Glomerular visceral epithelial cell (primary cell): Measurements from ENCODE around the gene BAIAP2L2.

ENCODE experiments used
- DNase-seq: peaks from one replicate; pipeline ENCODE4 v3.0.0-alpha.2; 2016; ENCODE audit errors: extremely low spot score

Gene BAIAP2L2

DNA sequence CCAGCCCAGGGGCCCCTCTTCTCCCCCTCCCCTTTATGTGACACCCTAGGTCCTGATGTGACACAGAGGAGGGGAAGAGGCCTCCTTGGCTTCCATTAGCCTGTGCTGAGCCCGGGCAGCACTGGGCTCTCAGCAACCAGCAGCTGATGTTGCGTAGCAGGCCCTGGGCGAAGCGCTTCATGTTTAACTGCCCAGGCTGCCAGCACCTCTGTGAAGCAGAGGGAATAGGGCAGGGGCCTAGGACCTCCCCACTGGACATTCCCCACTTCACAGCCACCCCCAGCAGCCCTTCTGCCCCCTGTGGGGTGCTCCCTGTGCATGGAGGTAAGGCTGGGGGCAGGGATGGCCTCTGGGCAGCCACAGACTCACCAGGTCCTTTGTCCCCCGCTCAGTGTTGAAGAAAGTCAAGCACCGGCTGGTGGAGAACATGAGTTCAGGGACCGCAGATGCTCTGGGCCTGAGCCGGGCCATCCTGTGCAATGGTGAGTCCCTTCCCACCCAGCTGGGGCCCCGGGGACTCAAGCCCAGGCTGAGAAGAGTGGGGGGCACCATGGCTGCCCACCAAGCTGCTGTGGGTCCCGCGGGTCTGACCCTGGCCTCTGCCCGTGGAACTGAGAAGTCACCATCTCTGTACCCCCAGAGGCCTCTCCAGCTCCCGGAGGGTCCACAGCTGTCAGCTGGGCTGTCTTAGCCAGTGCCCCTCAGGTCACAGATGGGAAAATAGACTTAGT lies 41.7 kb downstream of the BAIAP2L2 start:
- DNase-seq = no peak

DNA sequence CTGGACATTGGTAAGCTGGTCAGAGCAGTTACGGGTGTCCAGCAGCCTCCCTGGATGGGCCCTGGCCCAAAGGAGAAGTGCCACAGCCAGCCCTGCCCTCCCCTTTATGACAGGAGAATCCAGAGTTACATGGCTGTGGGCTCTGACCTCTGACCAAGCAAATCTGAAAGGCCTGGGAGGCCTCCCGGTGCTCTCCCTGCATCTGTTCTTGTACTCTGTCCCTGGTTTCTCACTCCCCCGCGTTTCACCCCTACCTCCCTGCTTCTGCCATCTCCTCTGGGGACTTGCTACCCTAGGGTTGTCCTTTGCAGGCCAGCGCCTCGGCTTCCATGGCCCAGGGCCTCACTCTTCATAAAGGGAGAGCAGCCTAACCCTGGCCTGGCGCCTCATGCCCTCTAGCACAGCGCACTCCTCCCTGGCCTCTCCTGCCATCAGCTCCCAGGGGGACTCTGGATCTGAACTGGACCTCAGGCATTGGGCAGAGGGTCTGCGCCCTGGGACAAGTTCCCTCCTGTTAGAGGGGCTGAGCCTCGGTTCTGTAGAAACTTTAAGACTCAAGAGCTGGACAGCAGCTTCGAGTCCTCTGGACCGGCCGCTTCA lies 42.6 kb downstream of the BAIAP2L2 start:
- no peak for DNase-seq

DNA sequence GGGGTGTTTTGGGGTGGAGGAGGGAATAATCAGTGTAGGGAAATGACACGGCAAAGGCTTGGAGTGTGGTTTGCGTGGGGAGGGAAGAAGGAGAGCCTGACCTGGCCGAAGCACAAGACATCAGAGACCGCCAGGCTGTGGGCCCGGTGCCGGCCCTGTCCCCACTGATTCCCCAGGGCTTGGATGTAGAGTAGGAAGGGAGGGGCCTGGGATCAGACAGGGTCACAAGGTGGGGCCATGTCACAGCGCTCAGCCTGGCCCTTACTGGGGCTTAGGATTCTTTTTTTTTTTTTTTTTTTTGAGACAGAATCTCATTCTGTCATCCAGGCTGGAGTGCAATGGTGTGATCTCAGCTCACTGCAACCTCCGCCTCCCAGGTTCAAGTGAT lies 43.5 kb downstream of the BAIAP2L2 start:
- no peak for DNase-seq

DNA sequence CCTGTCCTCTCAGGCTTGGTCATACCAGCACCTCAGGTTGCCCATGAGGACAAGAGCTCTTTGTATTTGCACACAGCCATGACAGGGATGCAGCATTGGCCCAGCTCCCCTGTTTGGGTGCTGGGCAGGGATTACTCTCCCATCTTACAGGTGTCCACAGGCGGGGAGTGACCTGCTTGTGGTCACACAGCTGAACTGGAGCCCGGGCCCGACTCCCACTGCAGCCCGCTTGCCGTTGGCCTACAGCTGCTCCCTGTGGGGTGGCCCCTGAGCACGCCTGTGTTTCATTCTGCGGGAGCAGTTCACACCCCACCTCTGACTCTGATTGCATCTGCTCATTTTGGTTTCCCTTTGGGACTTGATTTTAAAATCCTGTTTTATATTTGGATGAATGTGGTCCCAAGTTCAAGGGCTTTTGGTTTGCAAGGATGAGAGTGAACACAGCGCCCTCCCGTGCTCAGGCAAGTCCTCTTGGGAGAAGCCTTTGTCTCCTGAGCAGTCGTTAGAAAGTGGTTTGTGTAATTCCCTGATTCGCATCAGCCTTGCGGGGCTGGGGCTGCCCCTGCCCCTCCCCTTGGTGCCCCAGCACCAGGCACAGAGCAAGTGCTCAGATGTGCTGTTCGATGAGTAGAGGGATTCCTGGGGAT lies 44.0 kb downstream of the BAIAP2L2 start:
- DNase-seq = no peak

DNA sequence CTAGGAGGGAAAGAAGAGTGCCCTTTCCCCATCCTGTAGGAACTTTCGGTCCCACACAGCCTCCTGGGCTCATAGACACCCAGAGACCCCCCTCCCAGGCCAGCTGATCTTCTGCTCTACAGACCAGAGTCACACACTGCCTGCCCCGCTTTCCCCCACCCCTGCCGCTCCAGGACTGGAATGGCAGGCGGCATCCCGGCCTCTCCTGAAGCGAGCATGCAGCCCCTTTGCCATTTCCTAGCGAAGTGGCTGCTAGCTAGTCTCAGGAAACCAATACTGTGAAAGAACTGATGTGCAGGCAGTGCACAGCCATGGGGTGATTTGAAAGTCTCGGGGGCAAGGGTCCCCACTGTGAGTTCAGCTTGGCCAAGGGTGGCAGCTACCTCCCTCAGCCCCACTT lies 44.9 kb downstream of the BAIAP2L2 start:
- no peak for DNase-seq

DNA sequence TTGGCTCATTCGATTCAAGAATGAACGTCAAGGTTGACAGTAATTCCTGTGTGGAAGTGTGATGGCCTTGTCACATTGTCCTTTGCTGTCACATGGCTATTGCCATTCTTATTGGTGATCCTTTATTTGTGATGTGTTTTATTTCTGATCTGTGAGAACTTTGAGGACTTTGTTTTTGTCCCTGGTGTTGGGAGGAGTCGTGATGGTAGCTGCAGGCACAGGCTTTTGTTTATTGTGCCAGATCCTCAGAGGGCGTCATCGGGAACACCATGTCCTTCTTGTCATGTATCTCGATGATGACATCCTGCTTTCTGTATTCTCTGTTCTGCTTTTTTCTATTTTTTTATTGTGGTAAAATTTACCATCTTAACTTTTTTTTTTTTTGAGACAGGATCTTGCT lies 47.7 kb downstream of the BAIAP2L2 start:
- DNase-seq = no peak

DNA sequence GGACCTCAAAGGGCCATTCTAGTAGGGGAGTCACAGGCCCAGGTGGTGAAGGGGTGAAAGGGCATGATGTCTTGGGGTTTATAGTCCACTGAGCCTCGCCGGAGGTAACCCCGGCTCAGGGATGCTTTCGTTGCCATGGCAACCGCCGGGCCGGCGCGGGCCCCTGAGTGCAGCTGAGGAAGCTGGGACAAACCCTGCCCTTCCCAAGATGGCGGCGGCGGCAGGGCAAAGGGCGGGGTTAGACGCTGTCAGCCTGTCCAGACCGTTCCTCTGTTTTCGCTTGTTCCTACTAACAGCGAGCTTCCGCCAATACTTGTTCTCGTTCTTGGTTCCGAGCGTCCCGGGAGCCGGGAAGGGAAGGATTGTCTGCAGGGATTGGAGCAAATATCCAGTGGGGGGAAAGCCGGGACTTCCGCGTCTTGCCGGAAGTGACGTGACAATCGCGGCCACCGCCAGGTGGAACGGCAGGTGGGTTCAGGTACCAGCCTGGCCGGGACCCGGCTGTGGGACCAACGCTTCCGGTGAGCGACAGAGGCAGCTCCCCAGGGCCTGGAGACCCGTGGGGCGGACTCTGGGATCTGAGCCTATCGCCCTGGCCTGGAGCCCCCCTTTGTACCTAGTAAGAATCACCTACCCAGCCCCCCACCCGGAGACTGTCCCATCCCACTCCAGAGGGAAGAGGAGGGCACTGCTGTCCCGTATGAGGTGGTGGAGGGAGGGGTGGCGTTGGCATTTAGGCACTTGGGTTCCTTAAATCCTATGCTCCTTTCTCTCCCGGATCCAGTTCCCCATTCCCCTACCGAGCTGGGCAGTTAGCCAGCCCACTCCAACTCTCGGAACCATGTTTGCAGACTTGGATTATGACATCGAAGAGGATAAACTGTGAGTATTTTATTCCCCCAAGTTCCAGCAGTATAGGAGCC lies 53.3 kb downstream of the BAIAP2L2 start, which contains the start of gene PICK1:
Gene PICK1 (plus strand): TSS at position 436 of the 923 bp plus-strand sequence. CDS start 406 bp downstream, at position 842.
- peak; percentile 90 for DNase-seq

DNA sequence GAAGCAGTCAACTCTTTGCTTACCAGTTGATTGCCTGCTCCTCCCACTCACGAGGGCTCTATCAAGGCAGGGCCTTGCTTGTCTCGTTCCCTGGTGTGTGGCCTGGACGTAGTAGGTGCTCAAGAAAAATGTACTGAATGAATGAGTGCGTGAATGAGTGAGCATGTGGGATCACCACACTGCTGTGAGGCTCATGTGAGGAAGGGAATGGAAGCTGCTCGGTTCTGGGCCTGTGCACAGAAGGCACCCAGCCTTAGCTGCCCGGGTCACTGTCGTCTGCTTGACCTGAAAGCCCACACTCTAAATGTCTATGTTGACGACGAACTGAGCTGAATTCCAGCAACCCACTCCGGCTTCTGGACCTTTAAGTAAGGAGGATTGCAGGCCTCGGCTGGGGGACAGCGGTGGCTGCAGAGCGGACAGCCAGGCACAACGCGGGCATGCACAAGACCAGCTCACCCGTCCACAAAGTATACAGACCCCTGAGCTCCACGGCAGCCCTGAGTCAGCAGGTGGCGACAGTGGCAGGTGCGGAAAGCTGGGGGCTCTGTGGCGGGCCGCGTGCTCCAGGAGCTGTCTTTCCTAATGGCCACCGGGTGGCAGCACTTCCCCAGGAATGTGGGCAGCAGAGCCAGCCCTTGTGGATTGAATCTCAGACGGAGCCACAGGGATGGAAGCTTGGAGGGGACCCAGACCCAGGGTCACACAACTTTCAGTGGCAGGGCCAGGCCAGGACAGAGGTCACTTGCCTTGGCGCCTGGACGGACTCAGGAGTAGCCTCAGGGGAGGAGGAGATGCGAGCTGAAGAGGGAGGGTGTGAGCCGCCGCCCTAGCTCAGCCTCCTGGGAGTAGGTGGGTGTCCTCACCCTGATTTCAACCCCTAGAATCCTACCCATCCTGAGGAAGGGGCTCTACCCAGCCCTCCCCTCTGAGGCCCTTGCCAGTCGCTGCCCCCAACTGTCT lies 58.3 kb downstream of the BAIAP2L2 start:
- peak; percentile 82 for DNase-seq

DNA sequence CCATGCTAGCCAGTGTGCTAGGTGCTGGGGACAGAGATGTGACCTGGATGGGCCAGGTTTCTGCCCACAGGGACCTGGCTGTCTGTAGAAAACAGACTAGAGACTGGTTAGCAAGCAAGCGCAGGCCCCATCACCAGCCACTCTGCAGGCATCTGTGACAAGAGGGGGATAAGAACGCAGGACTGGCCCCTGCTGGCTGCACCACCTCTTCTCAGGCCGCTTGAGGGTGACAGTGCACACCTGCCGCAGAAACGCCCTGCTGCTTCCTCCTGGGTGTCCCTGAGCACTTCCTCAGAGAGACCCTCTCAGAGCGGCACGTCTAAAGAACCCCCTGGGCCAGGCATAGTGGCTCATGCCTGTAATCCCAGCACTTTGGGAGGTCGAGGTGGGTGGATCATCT lies 59.2 kb downstream of the BAIAP2L2 start:
- DNase-seq = no peak

DNA sequence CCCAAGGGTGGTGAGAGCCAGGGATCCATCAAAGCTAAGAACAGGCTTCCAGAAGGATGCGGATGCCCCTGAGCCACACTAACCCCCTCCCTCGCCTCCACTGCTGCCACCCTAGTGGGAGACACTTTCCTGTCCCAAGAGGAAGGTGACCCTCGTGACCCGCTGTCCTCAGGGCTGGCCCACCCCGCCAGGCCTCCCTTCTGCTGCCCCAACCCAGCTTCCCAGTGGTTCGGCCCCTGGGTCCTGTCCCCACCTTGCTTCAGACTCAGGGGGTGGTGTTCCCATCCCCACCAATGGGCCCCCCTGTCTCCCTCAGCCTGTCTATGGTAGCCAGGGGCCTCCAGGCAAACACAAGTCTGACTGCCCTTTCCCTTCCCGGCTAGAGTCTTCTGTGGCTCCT lies 59.8 kb downstream of the BAIAP2L2 start:
- no peak for DNase-seq

DNA sequence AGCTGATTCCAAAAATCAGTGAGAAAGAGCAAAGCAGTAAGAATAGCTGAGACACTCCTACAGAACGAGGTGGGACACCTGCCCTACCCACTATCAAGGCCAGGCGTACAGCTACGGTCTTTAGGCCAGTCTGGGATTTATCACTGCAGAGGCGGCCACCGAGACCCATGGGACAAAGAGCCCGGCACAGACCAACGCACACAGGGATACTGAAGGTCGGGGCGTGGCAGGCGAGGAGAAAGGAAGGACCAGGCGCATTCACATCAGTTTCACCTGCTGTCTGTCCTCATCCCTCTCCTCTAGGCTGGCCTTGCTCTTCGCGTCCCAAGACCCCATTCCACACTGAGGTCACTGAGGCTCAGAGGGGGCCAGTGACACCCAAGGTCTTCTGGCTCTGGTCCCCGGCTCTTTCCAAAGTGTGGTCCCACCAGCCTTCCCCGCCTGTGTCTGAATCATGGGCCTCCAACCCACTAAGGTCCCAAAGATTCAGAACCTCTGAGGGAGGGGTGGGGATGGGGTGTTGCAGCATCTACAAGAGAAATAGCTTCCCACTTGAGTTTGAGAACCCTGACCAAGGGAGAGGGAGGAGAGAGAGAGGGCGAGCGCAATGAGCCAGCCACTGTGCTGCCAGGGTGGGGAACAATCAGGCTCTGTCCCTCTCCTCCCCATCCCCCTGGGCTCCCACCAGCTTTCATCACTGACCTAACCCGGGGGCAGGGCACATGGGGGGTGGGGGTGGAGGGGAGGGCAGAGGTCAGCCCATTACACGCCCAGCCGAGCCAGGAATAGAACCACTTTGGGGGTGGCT lies 60.5 kb downstream of the BAIAP2L2 start:
- DNase-seq = no peak

DNA sequence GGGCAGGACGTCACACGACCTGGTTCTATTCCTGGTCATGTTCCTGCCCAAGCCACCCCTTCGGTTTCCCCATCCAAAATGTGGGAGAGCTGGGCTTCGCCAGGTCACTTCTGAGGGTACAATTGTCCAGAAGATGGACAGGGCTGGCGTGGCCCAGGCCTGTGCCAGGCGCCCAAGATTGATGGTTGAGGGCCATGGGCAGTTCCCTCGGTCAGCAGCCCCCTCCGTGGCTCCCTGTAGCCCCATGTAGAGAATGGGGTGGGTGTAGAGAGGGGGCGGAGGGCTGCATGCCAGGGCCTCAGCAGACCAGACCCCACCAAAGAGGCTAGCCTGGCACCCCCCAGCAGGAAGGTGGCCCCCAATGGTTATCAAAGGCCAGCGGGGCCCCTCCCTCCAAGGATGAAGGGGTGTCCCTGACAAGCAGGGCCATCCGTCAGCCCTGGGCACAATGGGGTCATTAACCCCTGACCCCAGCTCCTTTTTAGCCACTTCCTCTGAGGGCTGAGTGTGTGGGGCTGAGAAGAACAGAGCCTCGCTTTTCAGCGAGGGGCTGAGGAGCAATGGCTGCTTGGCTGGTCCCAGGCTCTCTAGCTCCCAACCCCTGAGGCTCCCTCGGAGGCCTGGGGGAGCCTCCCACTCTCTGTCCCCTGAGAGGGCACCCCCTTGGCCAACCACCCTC lies 64.3 kb downstream of the BAIAP2L2 start:
- no peak for DNase-seq

DNA sequence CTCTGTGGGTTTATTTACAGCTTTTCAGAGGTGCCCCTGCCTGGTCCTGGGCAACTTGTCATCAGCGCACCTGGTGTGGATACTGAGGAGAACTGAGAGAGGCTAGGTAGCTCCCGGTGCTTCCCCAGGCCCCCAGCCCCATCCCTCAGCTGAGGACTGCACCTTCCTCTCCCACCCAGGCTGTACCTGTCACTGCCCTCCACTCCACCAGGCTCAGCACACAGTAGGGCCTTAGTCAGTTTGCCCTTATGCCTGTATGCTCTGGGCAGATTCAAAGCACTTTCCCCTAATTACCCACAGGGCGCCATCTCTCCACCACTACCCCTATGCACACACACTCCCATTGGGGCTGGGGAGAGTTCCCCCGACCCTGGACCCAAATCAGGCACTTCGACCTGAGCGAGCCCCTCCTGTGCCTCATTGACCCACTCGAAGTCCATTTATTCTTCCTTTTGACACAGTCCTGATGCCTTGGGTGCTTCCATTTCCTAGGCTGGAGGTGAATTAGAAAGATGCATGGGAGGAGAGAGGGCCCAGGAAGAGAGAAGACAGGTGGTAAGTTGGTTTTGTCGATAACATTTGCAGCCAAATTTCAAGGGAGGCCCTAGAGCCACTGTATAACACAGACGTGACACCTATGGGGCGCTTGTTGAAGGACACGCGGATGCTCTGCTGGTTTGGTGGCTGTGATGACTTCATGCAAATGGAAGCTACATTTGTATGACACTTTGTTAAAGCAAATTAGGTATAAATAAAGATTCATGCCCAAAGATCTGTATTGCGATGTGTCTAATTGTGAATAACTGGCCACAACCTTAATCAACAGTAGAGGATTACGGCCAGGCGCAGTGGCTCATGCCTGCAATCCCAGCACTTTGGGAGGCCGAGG lies 67.1 kb downstream of the BAIAP2L2 start:
- DNase-seq = no peak

DNA sequence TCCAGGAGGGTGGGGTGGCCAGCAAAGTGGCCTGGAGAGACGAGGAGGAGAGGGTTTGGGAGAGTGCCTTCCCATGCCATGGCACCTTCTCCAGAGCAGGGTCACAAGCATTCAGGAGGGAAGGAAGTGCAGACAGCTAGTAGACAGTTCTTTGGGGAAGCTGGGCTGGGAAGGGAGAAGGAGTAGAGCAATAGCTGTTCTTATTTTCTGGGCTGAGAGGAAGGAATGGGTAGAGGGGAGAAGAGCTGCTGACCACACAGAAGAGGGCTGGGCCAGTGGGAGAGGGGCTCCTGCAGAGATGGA lies 68.0 kb downstream of the BAIAP2L2 start:
- DNase-seq = no peak

DNA sequence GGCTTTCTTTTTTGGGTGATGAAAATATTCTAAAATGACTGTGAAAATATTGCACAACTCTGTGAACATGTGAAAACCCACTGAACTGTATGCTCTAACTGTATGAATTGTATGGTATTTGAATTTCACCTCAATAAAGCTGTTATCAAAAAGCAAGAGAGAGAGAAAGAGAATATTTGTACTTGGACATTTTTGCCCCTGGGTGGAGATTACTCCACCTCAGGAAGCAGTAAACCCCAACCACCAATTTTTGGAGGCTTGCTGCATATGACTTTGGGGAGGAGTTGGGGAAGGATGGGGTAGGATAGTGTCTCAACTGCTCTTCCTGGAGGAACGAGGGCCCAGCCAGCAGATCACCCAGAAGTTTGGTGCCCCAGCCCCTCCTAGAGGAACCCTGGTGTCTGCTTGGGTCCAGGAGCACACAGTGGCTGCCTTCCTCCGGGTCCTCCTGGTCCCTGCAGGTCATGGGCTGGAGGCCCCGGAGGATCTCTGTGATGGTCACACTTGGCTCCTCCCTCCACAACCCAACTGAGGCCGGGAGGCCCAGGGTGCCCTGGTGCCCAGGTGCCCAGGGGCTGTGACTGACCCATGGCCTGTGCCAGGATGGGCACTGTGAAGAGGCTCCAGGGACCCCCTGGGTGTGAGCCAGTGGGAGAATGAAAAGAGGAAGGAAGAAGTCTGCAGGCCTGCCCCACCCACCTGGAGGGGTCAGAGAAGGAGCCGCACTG lies 68.6 kb downstream of the BAIAP2L2 start:
- DNase-seq = no peak

DNA sequence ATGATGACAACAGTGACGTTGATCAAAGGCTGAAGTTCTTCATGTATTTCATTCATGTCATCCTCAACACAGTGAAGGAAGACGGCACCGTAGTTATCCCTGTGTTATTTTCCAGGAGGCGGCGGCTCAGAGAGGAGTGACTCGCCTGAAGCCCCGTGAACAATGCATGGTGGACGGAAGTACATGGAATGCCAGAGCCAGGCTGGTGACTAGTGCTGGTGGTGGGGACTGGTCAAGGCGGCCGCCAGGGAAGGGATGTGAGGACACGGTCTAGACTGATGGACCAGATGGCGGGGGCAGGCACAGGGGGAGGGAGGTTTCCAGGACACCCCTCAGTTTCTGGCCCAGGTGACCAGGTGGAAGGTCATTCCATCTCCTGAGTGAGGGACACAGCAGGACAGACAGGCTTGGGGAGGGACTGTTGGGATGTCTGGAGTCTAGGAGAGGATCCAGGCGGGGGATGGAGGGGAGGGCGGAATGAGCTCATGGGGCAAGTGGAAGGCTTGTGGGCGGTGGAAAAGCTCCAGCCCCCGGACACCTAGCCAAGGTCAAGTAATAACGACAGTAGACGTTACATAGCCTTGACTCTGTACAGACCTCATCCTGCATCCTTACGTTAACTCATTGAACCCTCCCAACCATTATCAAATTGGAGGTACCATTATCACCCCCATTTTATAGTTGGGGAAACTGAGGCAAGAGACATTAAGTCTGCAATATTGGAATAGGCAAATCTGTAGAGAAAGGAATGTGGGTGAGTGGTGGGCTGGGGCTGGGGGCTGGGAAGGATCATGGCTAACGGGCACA lies 69.3 kb downstream of the BAIAP2L2 start:
- no peak for DNase-seq
